ENCODE data around the gene VWA3A. TPM values are rescaled to one million over a fixed set of nuclear protein-coding genes. Genes with fewer than 3 reads are reported as not detected.

Gene VWA3A
- total RNA-seq, 1 donor from 2014 or later: 4.7 TPM

DNA sequence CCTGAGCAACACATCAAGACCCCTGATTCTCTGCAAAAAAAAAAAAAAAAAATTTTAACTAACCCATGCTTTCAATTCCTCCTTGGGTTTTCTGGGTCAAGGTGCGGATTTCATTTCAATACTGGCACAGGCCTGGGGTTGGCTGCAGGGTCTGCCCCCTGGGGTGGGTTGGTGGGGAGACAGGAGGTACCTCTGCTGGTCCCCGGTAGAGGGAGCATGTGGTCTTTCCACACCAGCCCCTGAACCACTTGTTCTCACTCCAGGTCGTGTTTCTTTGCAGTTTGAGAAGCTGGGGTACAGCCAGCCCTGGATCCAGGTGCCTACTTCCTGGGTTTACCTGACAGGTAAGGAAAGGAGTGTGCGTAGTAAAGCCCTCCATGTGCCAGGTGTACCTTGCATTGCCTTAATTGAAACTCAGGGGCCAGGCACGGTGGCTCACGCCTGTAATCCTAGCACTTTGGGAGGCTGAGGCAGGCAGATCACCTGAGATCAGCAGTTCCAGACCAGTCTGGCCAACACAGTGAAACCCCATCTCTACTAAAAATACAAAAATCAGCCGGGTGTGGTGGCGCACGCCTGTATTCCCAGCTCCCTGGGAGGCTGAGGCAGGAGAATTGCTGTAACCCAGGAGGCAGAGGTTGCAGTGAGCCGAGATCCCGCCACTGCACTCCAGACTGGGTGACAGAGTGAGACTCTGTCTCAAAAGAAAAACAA lies 91.7 kb downstream of the VWA3A start:
- Mint-ChIP-seq H3K36me3 (no peaks in the 10 kb centered on the region), H3K4me3 (no peak overlapping the region), H3K27me3 (peaks cover 14% of the 10 kb centered on the region), H3K27ac (no peak overlapping the region), H3K9me3 (no peaks in the 10 kb centered on the region), H3K4me1 (ENCODE audit: unreplicated experiment) (peaks cover 7% of the 10 kb centered on the region)
- no peak for DNase-seq (ENCODE audit: extremely low spot score, unreplicated experiment)
- TF ChIP-seq, protein P1, sequence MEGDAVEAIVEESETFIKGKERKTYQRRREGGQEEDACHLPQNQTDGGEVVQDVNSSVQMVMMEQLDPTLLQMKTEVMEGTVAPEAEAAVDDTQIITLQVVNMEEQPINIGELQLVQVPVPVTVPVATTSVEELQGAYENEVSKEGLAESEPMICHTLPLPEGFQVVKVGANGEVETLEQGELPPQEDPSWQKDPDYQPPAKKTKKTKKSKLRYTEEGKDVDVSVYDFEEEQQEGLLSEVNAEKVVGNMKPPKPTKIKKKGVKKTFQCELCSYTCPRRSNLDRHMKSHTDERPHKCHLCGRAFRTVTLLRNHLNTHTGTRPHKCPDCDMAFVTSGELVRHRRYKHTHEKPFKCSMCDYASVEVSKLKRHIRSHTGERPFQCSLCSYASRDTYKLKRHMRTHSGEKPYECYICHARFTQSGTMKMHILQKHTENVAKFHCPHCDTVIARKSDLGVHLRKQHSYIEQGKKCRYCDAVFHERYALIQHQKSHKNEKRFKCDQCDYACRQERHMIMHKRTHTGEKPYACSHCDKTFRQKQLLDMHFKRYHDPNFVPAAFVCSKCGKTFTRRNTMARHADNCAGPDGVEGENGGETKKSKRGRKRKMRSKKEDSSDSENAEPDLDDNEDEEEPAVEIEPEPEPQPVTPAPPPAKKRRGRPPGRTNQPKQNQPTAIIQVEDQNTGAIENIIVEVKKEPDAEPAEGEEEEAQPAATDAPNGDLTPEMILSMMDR (conservative IDR thresholded peaks at IDR 0.05): peak; percentile 48

DNA sequence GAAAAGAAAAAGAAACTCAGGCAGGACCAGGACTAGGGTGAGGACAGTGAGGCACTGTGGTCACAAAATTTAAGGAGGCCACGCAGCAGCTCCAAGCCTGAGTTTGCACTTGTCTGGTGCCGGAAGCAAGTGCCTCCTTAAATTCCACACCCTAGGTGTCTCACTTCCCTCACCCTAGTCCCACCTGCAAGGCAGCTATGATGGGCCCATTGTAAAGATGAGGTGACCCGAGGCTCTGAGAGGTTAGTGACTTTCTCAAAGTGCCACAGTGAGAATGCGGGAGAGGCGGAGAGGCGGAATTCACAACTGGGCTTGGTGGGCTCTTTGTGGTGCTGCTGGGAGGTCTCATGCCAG lies 92.3 kb downstream of the VWA3A start:
- no peak overlapping the region for H3K27ac Mint-ChIP-seq
- peaks cover 12% of the 10 kb centered on the region for H3K27me3 Mint-ChIP-seq
- no peaks in the 10 kb centered on the region for H3K36me3 Mint-ChIP-seq
- no peak overlapping the region for H3K4me3 Mint-ChIP-seq
- no peak for DNase-seq (ENCODE audit: extremely low spot score, unreplicated experiment)
- peaks cover 12% of the 10 kb centered on the region for H3K4me1 Mint-ChIP-seq (ENCODE audit: unreplicated experiment)
- TF ChIP-seq, protein P1 (conservative IDR thresholded peaks at IDR 0.05): no peak
- H3K9me3 Mint-ChIP-seq: no peaks in the 10 kb centered on the region

DNA sequence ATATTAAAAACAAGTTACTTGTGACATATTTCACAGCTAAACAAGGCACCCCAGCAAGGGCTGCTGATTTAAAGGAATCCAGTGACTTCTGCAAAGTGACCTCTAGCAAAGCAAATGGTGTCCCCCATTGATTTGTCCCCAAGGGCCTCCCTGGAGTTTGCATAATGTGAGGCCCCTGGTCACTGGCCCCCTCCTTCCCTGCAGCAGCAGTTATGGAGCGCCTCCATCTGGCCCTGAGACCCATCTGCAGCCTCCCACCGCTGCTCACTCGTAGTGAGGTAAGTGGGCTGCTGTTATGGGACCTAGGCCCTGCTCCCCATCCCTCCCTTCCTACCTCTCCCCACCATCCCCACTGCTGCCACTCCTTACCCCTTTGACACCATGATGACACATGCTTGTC lies 94.2 kb downstream of the VWA3A start:
- Mint-ChIP-seq H3K27me3 (no peaks in the 10 kb centered on the region), H3K9me3 (no peaks in the 10 kb centered on the region), H3K4me1 (ENCODE audit: unreplicated experiment) (peaks cover 15% of the 10 kb centered on the region), H3K36me3 (no peaks in the 10 kb centered on the region), H3K4me3 (no peak overlapping the region), H3K27ac (peak overlapping the region; percentile 36)
- TF ChIP-seq, protein P1 (conservative IDR thresholded peaks at IDR 0.05): peak; percentile 42
- DNase-seq (ENCODE audit: extremely low spot score, unreplicated experiment): no peak

- H3K4me1 Mint-ChIP-seq (ENCODE audit: unreplicated experiment): peaks cover 26% of the 10 kb centered on the region
- no peak overlapping the region for H3K4me3 Mint-ChIP-seq
- H3K9me3 Mint-ChIP-seq: no peaks in the 10 kb centered on the region
- H3K27me3 Mint-ChIP-seq: no peaks in the 10 kb centered on the region
- DNase-seq (ENCODE audit: extremely low spot score, unreplicated experiment): no peak
- TF ChIP-seq, protein P1 (conservative IDR thresholded peaks at IDR 0.05): no peak
- peak overlapping the region; percentile 99 for H3K27ac Mint-ChIP-seq
- H3K36me3 Mint-ChIP-seq: no peaks in the 10 kb centered on the region
Observed at GRCh38 chr16:22188267-22188594, 95.9 kb downstream of the VWA3A start.

DNA sequence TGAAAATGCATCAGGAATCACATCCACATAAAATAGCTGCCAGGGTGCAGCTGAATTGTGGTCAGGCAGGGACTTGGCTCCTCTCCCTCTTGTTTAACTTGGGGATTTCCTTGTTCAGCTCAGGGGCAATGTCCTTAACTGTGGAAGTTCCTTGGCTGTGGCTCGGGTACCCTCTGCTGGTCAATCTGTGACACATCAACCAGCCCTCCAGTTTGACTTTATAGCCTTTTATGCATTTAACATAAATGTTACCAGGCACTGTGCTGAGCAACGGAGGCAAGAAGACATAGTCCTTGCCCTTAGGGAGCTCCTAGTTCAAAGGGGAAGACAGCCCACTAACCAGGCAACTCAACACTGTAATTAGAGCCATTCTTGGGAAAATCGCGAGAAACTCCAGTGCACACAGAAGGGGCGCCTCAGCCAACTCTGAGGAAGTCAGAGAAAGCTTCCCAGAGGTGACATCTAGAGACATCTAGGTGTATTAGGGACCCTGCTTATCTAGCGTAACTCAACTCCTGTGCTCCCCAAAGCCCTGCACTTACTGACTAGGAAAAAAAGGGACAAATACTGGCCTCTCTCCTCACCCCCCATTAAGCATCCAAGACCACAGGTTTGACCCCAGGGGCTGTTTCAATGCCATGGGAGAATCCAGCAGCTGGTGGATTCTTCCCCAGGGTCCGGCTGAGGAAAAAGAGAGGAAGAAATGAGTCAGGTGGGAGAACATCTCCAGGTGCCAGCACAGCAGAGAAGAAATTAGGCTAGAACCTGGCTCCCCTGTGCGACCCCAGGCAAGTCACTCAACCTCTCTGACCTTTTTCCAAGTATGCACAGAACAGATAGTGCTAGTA lies 96.5 kb downstream of the VWA3A start:
- H3K9me3 Mint-ChIP-seq: no peaks in the 10 kb centered on the region
- DNase-seq (ENCODE audit: extremely low spot score, unreplicated experiment): no peak
- TF ChIP-seq, protein P1 (conservative IDR thresholded peaks at IDR 0.05): peak; percentile 91
- H3K4me3 Mint-ChIP-seq: peak overlapping the region; percentile 98
- no peaks in the 10 kb centered on the region for H3K36me3 Mint-ChIP-seq
- peak overlapping the region; percentile 99 for H3K27ac Mint-ChIP-seq
- H3K27me3 Mint-ChIP-seq: no peaks in the 10 kb centered on the region
- H3K4me1 Mint-ChIP-seq (ENCODE audit: unreplicated experiment): peaks cover 26% of the 10 kb centered on the region
